ENCODE data around the gene HDAC10.
"Not testable (repeated sequence)": the region's sequence is repeated elsewhere in the genome, so short reads cannot be mapped to it uniquely, and the experiment has no call there.

The HDAC10 gene

GRCh38 chr22:50208939-50209892, 41.8 kb downstream of the HDAC10 start:
- DNase-seq (ENCODE audit: low read depth in 1 of 2, low spot score in 1 of 2), result no peak
- no peak for TF ChIP-seq JUND (IDR thresholded peaks at IDR 0.05; ENCODE audit: low read depth)
- in situ Hi-C loops (cut with HindIII; ENCODE audit: low pct_unique_long_range_greater_than_20kb, low sequenced_read_pairs), result no loop called here

GRCh38 chr22:50208430-50208938, 42.6 kb downstream of the HDAC10 start:
- in situ Hi-C loops (cut with HindIII; ENCODE audit: low pct_unique_long_range_greater_than_20kb, low sequenced_read_pairs), result no loop called here
- no peak for TF ChIP-seq JUND (IDR thresholded peaks at IDR 0.05; ENCODE audit: low read depth)
- no peak for DNase-seq (ENCODE audit: low read depth in 1 of 2, low spot score in 1 of 2)

GRCh38 chr22:50207383-50208140, 43.5 kb downstream of the HDAC10 start:
- TF ChIP-seq JUND (IDR thresholded peaks at IDR 0.05; ENCODE audit: low read depth), result no peak
- in situ Hi-C loops (cut with HindIII; ENCODE audit: low pct_unique_long_range_greater_than_20kb, low sequenced_read_pairs), result no loop called here
- no peak for DNase-seq (ENCODE audit: low read depth in 1 of 2, low spot score in 1 of 2)

- in situ Hi-C loops (cut with HindIII; ENCODE audit: low pct_unique_long_range_greater_than_20kb, low sequenced_read_pairs), result no loop called here
- no peak for TF ChIP-seq JUND (IDR thresholded peaks at IDR 0.05; ENCODE audit: low read depth)
- peak in 1 of 2 experiments; percentile 15 for DNase-seq (ENCODE audit: low read depth in 1 of 2, low spot score in 1 of 2)
Measured at GRCh38 chr22:50206599-50206998, 44.5 kb downstream of the HDAC10 start.

GRCh38 chr22:50205781-50206569, 45.1 kb downstream of the HDAC10 start:
- no peak for DNase-seq (ENCODE audit: low read depth in 1 of 2, low spot score in 1 of 2)
- in situ Hi-C loops (cut with HindIII; ENCODE audit: low pct_unique_long_range_greater_than_20kb, low sequenced_read_pairs), result no loop called here
- no peak for TF ChIP-seq JUND (IDR thresholded peaks at IDR 0.05; ENCODE audit: low read depth)

- DNase-seq (ENCODE audit: low read depth in 1 of 2, low spot score in 1 of 2); in situ Hi-C loops (cut with HindIII; ENCODE audit: low pct_unique_long_range_greater_than_20kb, low sequenced_read_pairs): not testable (repeated sequence)
Measured at GRCh38 chr22:50204998-50205397, 46.1 kb downstream of the HDAC10 start.

- in situ Hi-C loops (cut with HindIII; ENCODE audit: low pct_unique_long_range_greater_than_20kb, low sequenced_read_pairs), result no loop called here
- no peak for TF ChIP-seq JUND (IDR thresholded peaks at IDR 0.05; ENCODE audit: low read depth)
Measured at GRCh38 chr22:50204571-50204970, 46.5 kb downstream of the HDAC10 start.

GRCh38 chr22:50203288-50203687, 47.8 kb downstream of the HDAC10 start:
- no peak for TF ChIP-seq JUND (IDR thresholded peaks at IDR 0.05; ENCODE audit: low read depth)
- in situ Hi-C loops (cut with HindIII; ENCODE audit: low pct_unique_long_range_greater_than_20kb, low sequenced_read_pairs), result no loop called here
- DNase-seq (ENCODE audit: low read depth in 1 of 2, low spot score in 1 of 2), result no peak

More at GRCh38 chr22:50204571-50204970, 46.5 kb downstream of the HDAC10 start:
- no peak for DNase-seq (ENCODE audit: low read depth in 1 of 2, low spot score in 1 of 2)

GRCh38 chr22:50202130-50202666, 48.9 kb downstream of the HDAC10 start:
- in situ Hi-C loops (cut with HindIII; ENCODE audit: low pct_unique_long_range_greater_than_20kb, low sequenced_read_pairs), result no loop called here
- no peak for TF ChIP-seq JUND (IDR thresholded peaks at IDR 0.05; ENCODE audit: low read depth)
- DNase-seq (ENCODE audit: low read depth in 1 of 2, low spot score in 1 of 2), result no peak

- DNase-seq (ENCODE audit: low read depth in 1 of 2, low spot score in 1 of 2), result no peak
- no peak for TF ChIP-seq JUND (IDR thresholded peaks at IDR 0.05; ENCODE audit: low read depth)
- in situ Hi-C loops (cut with HindIII; ENCODE audit: low pct_unique_long_range_greater_than_20kb, low sequenced_read_pairs), result no loop called here
Measured at GRCh38 chr22:50201191-50202129, 49.6 kb downstream of the HDAC10 start.

Measured in T47D (cell line).